ENCODE data around the gene KCNMB4. TPM values are rescaled to one million over a fixed set of nuclear protein-coding genes. Genes with fewer than 3 reads are reported as not detected.

Gene KCNMB4
- total and polyA plus RNA-seq, 4 donors, result 0.46 to 1.3 (median 0.65) TPM

GRCh38 chr12:70379846-70380245, 13.8 kb downstream of the KCNMB4 start:
- 79% methylated on average over 1 of the region's 1 CpG for WGBS
- no peaks in the 10 kb centered on the region for H3K36me3 ChIP-seq (ENCODE audit: control insufficient read depth in 4 of 4, insufficient read depth in 3 of 4, low read depth in 1 of 4, low read length in 3 of 4)
- H3K4me3 ChIP-seq (ENCODE audit: low read depth in 1 of 3, low read length in 3 of 3), result no peak overlapping the region
- no peak overlapping the region for H3K27ac ChIP-seq (ENCODE audit: low read depth in 1 of 2, low read length in 2 of 2)
- no peak overlapping the region for H3K9ac ChIP-seq (ENCODE audit: low read depth in 1 of 2, low read length in 2 of 2)
- H3K9me3 ChIP-seq (ENCODE audit: control insufficient read depth in 4 of 4, low read length in 3 of 4), result peaks cover 0 to 5% (median 1%) of the 10 kb centered on the region in 4 donors
- H3K4me1 ChIP-seq (ENCODE audit: control insufficient read depth in 4 of 4, insufficient read depth in 4 of 4, low read length in 3 of 4), result no peaks in the 10 kb centered on the region
- H3K27me3 ChIP-seq (ENCODE audit: control insufficient read depth in 4 of 4, insufficient read depth in 4 of 4, low read length in 3 of 4), result no peaks in the 10 kb centered on the region
- TF ChIP-seq, protein P1, sequence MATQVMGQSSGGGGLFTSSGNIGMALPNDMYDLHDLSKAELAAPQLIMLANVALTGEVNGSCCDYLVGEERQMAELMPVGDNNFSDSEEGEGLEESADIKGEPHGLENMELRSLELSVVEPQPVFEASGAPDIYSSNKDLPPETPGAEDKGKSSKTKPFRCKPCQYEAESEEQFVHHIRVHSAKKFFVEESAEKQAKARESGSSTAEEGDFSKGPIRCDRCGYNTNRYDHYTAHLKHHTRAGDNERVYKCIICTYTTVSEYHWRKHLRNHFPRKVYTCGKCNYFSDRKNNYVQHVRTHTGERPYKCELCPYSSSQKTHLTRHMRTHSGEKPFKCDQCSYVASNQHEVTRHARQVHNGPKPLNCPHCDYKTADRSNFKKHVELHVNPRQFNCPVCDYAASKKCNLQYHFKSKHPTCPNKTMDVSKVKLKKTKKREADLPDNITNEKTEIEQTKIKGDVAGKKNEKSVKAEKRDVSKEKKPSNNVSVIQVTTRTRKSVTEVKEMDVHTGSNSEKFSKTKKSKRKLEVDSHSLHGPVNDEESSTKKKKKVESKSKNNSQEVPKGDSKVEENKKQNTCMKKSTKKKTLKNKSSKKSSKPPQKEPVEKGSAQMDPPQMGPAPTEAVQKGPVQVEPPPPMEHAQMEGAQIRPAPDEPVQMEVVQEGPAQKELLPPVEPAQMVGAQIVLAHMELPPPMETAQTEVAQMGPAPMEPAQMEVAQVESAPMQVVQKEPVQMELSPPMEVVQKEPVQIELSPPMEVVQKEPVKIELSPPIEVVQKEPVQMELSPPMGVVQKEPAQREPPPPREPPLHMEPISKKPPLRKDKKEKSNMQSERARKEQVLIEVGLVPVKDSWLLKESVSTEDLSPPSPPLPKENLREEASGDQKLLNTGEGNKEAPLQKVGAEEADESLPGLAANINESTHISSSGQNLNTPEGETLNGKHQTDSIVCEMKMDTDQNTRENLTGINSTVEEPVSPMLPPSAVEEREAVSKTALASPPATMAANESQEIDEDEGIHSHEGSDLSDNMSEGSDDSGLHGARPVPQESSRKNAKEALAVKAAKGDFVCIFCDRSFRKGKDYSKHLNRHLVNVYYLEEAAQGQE (IDR thresholded peaks at IDR 0.05), result no peak
- TF ChIP-seq GABPA (IDR thresholded peaks at IDR 0.05 in 1 of 2, conservative IDR thresholded peaks at IDR 0.05 in 1 of 2), result no peak
- TF ChIP-seq RAD21 (IDR thresholded peaks at IDR 0.05), result no peak
- no peak for TF ChIP-seq HNF4A (conservative IDR thresholded peaks at IDR 0.05)
- no peak for TF ChIP-seq RXRA (IDR thresholded peaks at IDR 0.05)
- TF ChIP-seq, protein P2, sequence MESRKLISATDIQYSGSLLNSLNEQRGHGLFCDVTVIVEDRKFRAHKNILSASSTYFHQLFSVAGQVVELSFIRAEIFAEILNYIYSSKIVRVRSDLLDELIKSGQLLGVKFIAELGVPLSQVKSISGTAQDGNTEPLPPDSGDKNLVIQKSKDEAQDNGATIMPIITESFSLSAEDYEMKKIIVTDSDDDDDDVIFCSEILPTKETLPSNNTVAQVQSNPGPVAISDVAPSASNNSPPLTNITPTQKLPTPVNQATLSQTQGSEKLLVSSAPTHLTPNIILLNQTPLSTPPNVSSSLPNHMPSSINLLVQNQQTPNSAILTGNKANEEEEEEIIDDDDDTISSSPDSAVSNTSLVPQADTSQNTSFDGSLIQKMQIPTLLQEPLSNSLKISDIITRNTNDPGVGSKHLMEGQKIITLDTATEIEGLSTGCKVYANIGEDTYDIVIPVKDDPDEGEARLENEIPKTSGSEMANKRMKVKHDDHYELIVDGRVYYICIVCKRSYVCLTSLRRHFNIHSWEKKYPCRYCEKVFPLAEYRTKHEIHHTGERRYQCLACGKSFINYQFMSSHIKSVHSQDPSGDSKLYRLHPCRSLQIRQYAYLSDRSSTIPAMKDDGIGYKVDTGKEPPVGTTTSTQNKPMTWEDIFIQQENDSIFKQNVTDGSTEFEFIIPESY (IDR thresholded peaks at IDR 0.05), result no peak
- no peak for TF ChIP-seq TAF1 (conservative IDR thresholded peaks at IDR 0.05)
- TF ChIP-seq SP1 (IDR thresholded peaks at IDR 0.05), result no peak
- no peak for TF ChIP-seq JUND (IDR thresholded peaks at IDR 0.05)
- no peak for TF ChIP-seq MAX (IDR thresholded peaks at IDR 0.05)
- TF ChIP-seq EGR1 (IDR thresholded peaks at IDR 0.05; ENCODE audit: low read depth in 2 of 2), result no peak
- TF ChIP-seq, protein P3, sequence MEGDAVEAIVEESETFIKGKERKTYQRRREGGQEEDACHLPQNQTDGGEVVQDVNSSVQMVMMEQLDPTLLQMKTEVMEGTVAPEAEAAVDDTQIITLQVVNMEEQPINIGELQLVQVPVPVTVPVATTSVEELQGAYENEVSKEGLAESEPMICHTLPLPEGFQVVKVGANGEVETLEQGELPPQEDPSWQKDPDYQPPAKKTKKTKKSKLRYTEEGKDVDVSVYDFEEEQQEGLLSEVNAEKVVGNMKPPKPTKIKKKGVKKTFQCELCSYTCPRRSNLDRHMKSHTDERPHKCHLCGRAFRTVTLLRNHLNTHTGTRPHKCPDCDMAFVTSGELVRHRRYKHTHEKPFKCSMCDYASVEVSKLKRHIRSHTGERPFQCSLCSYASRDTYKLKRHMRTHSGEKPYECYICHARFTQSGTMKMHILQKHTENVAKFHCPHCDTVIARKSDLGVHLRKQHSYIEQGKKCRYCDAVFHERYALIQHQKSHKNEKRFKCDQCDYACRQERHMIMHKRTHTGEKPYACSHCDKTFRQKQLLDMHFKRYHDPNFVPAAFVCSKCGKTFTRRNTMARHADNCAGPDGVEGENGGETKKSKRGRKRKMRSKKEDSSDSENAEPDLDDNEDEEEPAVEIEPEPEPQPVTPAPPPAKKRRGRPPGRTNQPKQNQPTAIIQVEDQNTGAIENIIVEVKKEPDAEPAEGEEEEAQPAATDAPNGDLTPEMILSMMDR (IDR thresholded peaks at IDR 0.05; ENCODE audit: low read depth, low read length, missing input control), result no peak
- no peak for TF ChIP-seq YY1 (IDR thresholded peaks at IDR 0.05)
- no peak for TF ChIP-seq NR2F2 (IDR thresholded peaks at IDR 0.05)
- DNase-seq (ENCODE audit: low spot score), result no peak

DNA sequence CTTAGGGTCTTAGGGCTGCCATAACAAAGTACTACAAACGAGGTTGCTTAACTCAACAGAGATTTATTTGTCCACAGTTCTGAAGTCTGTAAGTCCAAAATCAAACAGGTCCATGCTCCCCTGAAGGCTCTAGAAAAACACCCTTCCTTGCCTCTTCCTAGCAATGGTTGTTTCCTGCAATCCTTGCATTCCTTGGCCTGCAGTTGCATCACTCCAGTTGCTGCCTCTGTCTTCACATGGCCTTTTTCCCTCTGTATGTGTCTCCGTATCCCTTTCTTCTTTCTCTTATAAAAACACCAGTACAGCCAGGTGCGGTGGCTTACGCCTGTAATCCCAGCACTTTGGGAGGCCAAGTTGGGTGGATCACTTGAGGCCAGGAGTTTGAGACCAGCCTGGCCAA, 17.4 kb downstream of the KCNMB4 start:
- H3K4me3 ChIP-seq (ENCODE audit: low read depth in 1 of 3, low read length in 3 of 3), result no peak overlapping the region
- no peak overlapping the region for H3K9ac ChIP-seq (ENCODE audit: low read depth in 1 of 2, low read length in 2 of 2)
- no peak overlapping the region for H3K27ac ChIP-seq (ENCODE audit: low read depth in 1 of 2, low read length in 2 of 2)
- H3K9me3 ChIP-seq (ENCODE audit: control insufficient read depth in 4 of 4, low read length in 3 of 4), result peaks cover 0 to 5% (median 1%) of the 10 kb centered on the region in 4 donors
- no peak for DNase-seq (ENCODE audit: low spot score)
- no peaks in the 10 kb centered on the region for H3K27me3 ChIP-seq (ENCODE audit: control insufficient read depth in 4 of 4, insufficient read depth in 4 of 4, low read length in 3 of 4)
- no peaks in the 10 kb centered on the region for H3K36me3 ChIP-seq (ENCODE audit: control insufficient read depth in 4 of 4, insufficient read depth in 3 of 4, low read depth in 1 of 4, low read length in 3 of 4)
- no peaks in the 10 kb centered on the region for H3K4me1 ChIP-seq (ENCODE audit: control insufficient read depth in 4 of 4, insufficient read depth in 4 of 4, low read length in 3 of 4)
- 90% methylated on average over 4 of the region's 4 CpGs for WGBS
- TF ChIP-seq SP1 (IDR thresholded peaks at IDR 0.05) (no peak), MAX (IDR thresholded peaks at IDR 0.05) (no peak), YY1 (IDR thresholded peaks at IDR 0.05) (no peak), HNF4G (IDR thresholded peaks at IDR 0.05) (no peak), RXRA (IDR thresholded peaks at IDR 0.05) (no peak), HNF4A (conservative IDR thresholded peaks at IDR 0.05) (no peak), FOXA2 (IDR thresholded peaks at IDR 0.05) (no peak), EGR1 (IDR thresholded peaks at IDR 0.05; ENCODE audit: low read depth in 2 of 2) (no peak), TAF1 (conservative IDR thresholded peaks at IDR 0.05) (no peak), FOXA1 (IDR thresholded peaks at IDR 0.05) (no peak), GABPA (IDR thresholded peaks at IDR 0.05 in 1 of 2, conservative IDR thresholded peaks at IDR 0.05 in 1 of 2) (no peak)
- TF ChIP-seq, protein P4, sequence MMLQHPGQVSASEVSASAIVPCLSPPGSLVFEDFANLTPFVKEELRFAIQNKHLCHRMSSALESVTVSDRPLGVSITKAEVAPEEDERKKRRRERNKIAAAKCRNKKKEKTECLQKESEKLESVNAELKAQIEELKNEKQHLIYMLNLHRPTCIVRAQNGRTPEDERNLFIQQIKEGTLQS (IDR thresholded peaks at IDR 0.05), result no peak
- TF ChIP-seq, protein P1 (IDR thresholded peaks at IDR 0.05), result no peak
